SK-N-SH (cell line): Measurements from ENCODE around the gene NANS.

Experiments used
- CTCF ChIP-seq: fragments of 200-600 bp; sonication (generic); IDR thresholded peaks from 2 replicates; pipeline ENCODE4 v1.6.1; 2017; ENCODE audit warnings: antibody characterized with exemption, mild to moderate bottlenecking, moderate library complexity
- POLR2AphosphoS5 ChIP-seq: IDR thresholded peaks from 2 replicates; pipeline ENCODE4 v1.6.1; 2012; ENCODE audit warnings: low read depth, low read length
- RAD21 ChIP-seq: IDR thresholded peaks from 2 replicates; pipeline ENCODE4 v1.6.1; 2012; ENCODE audit warnings: mild to moderate bottlenecking, low read length
- SIN3A ChIP-seq: IDR thresholded peaks from 2 replicates; pipeline ENCODE4 v1.6.1; 2012; ENCODE audit warnings: low read depth, mild to moderate bottlenecking, low read length, moderate library complexity, borderline replicate concordance
- TF ChIP-seq, protein P1 (sequence below): IDR thresholded peaks from 2 replicates; pipeline ENCODE4 v1.4.0; 2012; ENCODE audit warnings: low read depth

DNA sequence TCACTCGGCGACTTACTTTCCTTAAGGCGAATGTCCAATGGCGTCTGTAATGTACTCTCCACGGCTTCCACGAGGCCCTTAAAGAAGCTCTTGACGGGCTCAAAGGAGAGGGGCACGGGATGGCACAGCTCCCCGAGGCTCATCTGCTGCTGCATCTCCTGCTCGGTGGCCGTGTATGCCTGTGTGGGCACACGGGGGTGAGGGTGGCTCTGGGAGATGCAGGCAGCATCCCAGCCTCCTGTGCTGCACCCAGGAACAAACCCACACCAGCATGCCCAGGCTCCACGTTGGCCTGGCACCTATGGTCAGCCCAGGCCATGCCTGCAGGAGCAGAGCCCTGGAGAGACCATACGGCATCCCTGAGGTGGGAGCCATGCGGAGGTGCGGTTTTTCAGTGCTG is 38.3 kb downstream of the NANS start:
- no peak for TF ChIP-seq CTCF
- TF ChIP-seq, protein P1, sequence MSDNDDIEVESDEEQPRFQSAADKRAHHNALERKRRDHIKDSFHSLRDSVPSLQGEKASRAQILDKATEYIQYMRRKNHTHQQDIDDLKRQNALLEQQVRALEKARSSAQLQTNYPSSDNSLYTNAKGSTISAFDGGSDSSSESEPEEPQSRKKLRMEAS = no peak
- no peak for TF ChIP-seq POLR2AphosphoS5
- no peak for TF ChIP-seq RAD21
- no peak for TF ChIP-seq SIN3A
